RWPE1 (cell line): Measurements from ENCODE around the gene POLR1G.

Experiments
- CTCF ChIA-PET: fragments of 350-600 bp; sonication (Branson Sonifier 250); formaldehyde crosslinking; extraction: SDS; loops from one replicate; lab custom pipeline; 2021; lab: Yijun Ruan, JAX
- POLR2A ChIA-PET: fragments of 400-600 bp; formaldehyde crosslinking; extraction: SDS; loops from one replicate; lab custom pipeline; 2020; ENCODE audit warnings: antibody characterized with exemption; ENCODE audit not compliant: low non-redundant PET; lab: Yijun Ruan, JAX
- DNase-seq: peaks from one replicate; pipeline ENCODE4 v3.0.0; 2012; ENCODE audit warnings: low spot score
- H3K27ac ChIP-seq: fragments of 450-650 bp; 2 replicates; pipeline ENCODE4 v1.5.1; 2017
- CTCF ChIP-seq: fragments of 450-650 bp; conservative IDR thresholded peaks from 2 replicates; pipeline ENCODE4 v1.5.1; 2017; ENCODE audit warnings: low read depth, mild to moderate bottlenecking

Gene POLR1G

DNA sequence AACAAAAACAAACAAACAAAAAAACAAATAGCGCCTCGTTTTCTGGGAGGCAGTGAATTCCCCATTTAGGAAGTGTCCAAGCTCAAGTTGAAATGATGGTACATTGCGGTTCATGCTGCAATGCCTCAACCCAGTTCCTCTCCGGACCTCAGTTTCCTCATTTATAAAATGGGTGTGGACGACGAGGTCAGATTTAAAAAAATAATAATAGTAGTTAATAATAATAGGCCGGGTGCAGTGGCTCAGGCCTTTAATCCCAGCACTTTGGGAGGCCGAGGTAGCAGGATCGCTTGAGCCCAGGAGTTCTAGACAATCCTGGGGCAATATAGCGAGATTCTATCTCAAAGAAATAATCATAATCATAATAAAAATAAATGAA lies 32.7 kb downstream of the POLR1G start:
- ChIA-PET POLR2A (interaction anchor here (1.0 to 1.3 kb wide), 3 partner anchors 29 to 40 kb away, joined by 5 to 14 read pairs (median 7); partner anchors contain the start of gene FOSB), CTCF (interaction anchor here (0.6 to 4.4 kb wide), 22 partner anchors 8 to 1194 kb away, joined by 3 to 115 read pairs (median 6); partner anchors contain the start of genes FOSB and PPP1R13L)
- no peak for DNase-seq
- no peak for TF ChIP-seq CTCF
- H3K27ac ChIP-seq = peak overlapping the region; percentile 100

- peak; percentile 97 for TF ChIP-seq CTCF
- CTCF ChIA-PET = interaction anchor here (0.6 to 4.4 kb wide), 25 partner anchors 9 to 1194 kb away, joined by 3 to 115 read pairs (median 6); partner anchors contain the start of genes FOSB and PPP1R13L
- POLR2A ChIA-PET = interaction anchor here (1.0 to 1.3 kb wide), 3 partner anchors 29 to 39 kb away, joined by 5 to 14 read pairs (median 7); partner anchors contain the start of gene FOSB
- peak; percentile 64 for DNase-seq
- peak overlapping the region; percentile 100 for H3K27ac ChIP-seq
Measured at GRCh38 chr19:45439569-45440258, 33.3 kb downstream of the POLR1G start.

GRCh38 chr19:45440259-45440638 lies 33.8 kb downstream of the POLR1G start:
- ChIA-PET POLR2A (interaction anchor here (1.0 to 1.3 kb wide), 4 partner anchors 28 to 38 kb away, joined by 5 to 14 read pairs (median 6); partner anchors contain the start of gene FOSB), CTCF (interaction anchor here (0.6 to 4.4 kb wide), 13 partner anchors 9 to 202 kb away, joined by 3 to 115 read pairs (median 9); partner anchors contain the start of gene FOSB)
- peak overlapping the region; percentile 100 for H3K27ac ChIP-seq
- no peak for TF ChIP-seq CTCF
- no peak for DNase-seq

GRCh38 chr19:45440873-45441654 lies 34.6 kb downstream of the POLR1G start:
- CTCF ChIA-PET = interaction anchor here (0.7 to 4.4 kb wide), 3 partner anchors 11 to 44 kb away, joined by 3 to 115 read pairs (median 29); no protein-coding TSS in a partner anchor
- POLR2A ChIA-PET = interaction anchor here (0.8 to 1.2 kb wide), 2 partner anchors 26 to 29 kb away, joined by 4 to 5 read pairs; no protein-coding TSS in a partner anchor
- no peak for DNase-seq

DNA sequence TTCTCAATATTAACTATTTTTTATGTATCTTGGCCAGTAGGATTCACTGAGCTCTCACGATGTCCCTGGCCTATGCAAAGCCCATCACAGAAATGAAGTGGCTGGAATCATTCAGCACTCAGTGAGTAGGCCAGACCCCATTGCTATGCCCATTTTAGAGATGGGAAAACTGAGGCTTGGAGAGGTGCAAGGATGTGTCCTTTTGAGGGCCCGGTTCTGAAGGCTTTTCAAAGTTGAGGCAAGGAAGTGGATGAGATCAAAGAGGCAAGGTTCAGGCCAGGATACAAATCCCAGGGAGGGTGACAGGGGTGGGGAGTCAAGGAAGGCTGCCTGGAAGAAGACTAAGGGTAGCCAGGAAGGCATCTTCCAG lies 35.9 kb downstream of the POLR1G start:
- no peak for TF ChIP-seq CTCF
- CTCF ChIA-PET = interaction anchor here (1.0 kb wide), 1 partner anchor 36 kb away, joined by 6 read pairs; no protein-coding TSS in a partner anchor
- DNase-seq = no peak
- POLR2A ChIA-PET = no interaction called here
- peak overlapping the region; percentile 100 for H3K27ac ChIP-seq

More at GRCh38 chr19:45440873-45441654, 34.6 kb downstream of the POLR1G start:
- no peak for TF ChIP-seq CTCF
- H3K27ac ChIP-seq = peak overlapping the region; percentile 100
